Renal cortical epithelial cell (primary cell): ENCODE results near the gene DIPK1B. TPM values are rescaled to one million over a fixed set of nuclear protein-coding genes. Genes with fewer than 3 reads are reported as not detected.

Experiments used
- DNase-seq: peaks from one replicate; pipeline ENCODE4 v3.0.0-alpha.2; 2011; ENCODE audit warnings: low read depth
- total RNA-seq: library from RNA; depleted of rRNA; stranded (reverse); fragments of >200 nt; gene quantifications from 2 replicates; pipeline ENCODE4 v1.2.3, GENCODE V29; 2014

Gene DIPK1B
- total RNA-seq, 1 donor from 2014 or later, result 4.0 TPM

- DNase-seq, result no peak
Observed at GRCh38 chr9:136686794-136687711, 25.3 kb upstream of the DIPK1B start, which contains the start of gene AGPAT2. TSS of gene AGPAT2 (minus strand) at chr9:136687457. CDS start at chr9:136687357, 100 bp downstream.

DNA sequence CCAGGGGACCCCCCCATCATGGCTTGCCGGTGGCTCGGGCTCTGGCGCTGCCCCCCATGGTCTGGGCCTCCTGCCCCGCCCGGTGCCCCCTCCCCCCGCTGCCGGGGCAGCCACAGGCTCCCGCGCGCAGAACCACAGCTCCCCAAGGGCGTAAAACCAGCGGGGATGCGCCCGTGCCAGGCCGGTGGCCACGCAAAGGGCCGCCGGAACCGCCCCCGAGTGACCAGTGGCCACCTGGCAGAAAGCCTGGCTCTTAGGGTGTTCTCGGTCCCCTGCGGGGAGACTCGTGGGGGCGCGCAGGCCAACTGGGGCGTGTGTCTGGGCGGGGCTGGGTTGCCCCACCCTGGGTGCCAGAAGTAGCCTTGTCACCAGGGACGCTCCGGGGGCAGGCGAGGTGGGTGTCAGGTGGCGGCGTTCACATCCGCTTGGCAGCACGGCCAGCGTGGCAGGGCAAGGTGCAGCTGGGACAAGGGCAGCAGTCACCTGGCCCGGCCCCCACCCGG lies 24.6 kb upstream of the DIPK1B start:
- no peak for DNase-seq

GRCh38 chr9:136688274-136689107 lies 23.9 kb upstream of the DIPK1B start:
- DNase-seq, result no peak

DNA sequence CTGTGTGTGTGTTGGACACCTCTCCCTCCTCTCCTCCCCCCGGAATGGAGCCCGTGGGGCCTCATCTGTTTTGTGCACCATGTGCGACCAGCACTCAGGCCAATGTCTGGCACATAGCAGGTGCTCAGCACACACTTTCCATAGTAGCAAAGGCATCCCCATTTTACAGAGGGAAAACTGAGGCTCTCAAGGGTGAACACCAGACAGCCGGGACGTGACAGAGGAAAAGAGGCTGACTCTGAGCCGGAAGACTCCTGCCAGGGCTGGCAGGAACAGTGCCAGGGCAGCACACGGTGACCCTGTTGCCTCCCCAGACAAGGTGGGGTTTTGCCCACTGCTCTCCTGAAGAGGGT lies 23.3 kb upstream of the DIPK1B start:
- DNase-seq, result no peak

DNA sequence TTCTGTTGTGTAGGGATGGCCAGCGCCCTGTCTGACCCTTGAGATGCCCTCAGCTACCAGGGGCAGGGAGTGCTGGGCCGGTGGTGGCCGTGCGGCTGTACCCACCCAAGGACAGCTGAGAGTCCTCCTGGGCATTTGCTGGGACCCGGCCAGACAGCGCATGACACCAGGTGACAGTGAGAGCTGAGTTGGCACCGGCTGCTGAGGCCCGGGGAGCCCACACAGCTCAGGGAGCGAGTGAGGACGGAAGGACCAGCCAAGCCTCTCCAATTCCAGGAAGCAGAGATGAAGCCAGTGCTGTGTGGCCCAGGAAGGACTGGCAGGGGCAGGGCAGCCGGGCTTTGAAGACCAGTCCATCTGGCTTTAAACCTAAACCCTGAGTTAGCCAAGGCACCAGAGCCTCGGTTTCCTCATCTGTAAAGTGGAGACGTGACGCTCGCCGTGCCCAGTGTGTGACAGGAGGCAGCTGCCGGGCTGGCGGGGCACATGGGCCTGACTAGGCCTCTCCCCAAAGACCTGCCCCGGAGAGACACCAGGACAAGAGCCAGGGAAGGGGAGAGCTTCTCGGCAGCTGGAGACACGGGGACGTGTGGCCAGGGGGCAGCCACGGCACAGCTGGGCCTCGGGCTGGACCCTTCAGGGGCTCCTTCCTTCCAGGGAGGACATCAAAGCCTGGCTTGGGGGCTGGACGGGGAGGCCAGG lies 22.1 kb upstream of the DIPK1B start:
- DNase-seq, result no peak

- no peak for DNase-seq
Observed at GRCh38 chr9:136690806-136691261, 21.5 kb upstream of the DIPK1B start.

- DNase-seq, result no peak
Observed at GRCh38 chr9:136691316-136692184, 20.8 kb upstream of the DIPK1B start.

DNA sequence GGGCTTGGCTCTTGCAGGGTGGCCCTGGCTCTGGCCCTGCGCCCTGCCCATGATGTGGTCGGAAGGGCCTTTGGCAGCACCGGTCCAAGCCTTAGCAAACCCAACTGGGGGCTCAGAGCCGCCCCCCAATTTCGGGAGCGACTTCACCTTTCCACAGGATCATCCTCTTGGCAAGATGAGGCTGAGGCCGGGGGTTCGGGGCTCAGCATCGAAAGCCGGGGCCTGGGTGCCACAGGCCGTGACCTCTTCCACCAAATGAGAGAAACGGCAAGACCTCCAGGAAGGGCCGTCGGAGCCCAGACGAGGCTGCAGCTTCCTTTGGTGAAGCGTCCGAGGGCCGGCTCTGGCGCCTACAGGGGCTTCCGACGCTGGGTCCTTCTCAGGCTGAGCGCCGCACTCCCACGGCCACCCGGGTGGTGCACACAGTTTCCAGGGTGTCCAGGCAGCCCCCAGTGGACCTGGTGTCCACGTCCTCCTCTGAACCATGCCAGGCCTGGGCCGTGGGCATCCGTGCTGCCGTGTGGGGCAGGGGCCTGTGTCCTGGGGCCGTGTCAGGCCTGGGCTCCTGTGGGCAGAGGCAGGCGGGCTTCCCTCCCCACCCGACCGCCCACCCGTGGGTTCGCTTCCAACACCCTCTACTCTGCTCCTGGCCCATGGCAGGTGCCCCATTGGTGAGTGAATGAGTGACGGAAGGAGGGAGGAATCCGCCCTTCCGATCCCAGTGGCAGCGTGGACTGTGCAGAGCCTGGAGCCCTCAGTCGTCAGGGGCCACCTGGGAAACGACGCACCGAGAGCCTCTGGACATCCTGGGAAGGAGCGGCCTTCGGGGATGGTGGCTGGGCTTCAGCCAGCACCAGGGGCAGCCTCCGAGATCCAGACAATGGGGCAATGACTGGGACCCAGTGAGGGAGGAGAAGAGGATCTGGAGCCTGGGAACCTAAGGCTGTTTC lies 19.9 kb upstream of the DIPK1B start:
- no peak for DNase-seq

- DNase-seq, result no peak
Observed at GRCh38 chr9:136693135-136693489, 19.3 kb upstream of the DIPK1B start.

DNA sequence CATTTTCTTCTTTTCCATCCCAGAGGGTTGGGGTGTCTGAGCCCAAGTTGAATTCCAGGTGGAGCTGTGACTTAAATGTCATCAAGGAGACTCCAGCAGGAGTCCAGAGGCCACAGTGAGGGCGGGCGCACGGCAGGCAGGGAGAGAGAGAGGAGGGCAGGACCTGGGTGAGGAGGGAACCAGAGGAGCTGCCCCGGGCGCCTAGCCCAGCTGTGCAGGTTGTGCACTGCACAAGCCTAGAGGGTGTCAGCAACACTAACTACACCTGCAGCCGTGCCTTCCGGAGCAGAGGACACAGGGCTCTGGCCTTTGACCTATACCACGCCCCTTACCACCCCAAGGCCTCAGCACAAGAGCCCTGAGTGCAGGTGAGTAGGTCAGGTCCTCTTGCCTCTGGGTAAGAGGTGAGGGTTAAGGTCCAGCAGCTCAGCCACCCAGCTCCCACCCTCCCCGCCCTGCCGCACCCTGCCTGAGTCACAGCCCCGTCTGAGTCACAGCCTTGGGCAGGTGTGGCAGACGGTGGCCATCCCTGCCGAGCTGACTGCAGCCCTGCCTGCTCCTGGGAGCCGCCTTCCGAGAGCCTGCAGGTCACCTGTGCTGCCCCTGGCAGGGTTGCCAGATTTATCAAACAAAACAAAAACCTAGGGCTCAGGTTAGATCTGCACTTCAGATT lies 18.7 kb upstream of the DIPK1B start:
- DNase-seq, result peak; percentile 76

GRCh38 chr9:136694163-136694871 lies 18.1 kb upstream of the DIPK1B start:
- no peak for DNase-seq

GRCh38 chr9:136694872-136695247 lies 17.5 kb upstream of the DIPK1B start:
- no peak for DNase-seq

DNA sequence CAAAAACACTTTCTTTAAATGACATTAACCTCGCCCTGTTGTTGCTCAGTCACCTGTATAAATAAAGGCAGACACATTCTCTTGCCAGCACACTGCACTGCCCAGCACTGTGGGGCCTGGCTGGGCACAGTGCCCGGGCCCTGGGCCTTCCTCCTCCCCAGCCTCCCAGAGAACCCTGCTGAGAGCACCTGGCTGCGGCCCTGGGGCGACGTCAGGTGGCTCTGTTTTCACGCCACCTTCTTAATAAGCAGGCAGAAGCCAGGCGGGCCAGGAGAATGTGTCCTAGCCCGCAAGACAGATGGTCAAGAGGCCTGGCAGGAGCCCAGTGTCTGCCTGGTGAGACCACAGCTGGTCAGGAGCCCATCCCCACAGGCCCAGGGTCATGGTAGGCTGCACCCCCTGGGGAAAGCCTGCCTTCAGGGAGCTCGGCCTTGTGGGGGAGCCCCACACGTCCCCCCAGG lies 16.9 kb upstream of the DIPK1B start:
- DNase-seq, result peak; percentile 79

DNA sequence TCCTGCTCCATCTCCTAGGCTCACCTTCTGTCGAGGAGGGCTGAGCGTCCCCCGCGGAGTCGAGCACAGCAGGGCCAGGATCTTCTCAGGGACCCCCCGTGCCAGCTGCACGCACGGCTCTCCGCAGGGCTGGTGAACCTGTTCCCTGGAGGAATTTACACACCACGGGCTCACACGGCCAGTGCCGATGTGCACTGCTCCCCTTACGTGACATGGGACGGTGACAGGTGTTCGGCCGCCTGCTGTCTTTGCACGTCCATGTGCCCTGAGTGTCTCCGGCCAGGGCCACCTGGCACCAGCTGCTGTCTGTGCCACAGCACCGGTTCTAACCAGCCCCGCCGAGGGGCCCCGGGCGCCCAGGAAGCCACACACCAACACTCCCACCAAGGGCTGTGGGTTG lies 16.4 kb upstream of the DIPK1B start:
- no peak for DNase-seq

DNA sequence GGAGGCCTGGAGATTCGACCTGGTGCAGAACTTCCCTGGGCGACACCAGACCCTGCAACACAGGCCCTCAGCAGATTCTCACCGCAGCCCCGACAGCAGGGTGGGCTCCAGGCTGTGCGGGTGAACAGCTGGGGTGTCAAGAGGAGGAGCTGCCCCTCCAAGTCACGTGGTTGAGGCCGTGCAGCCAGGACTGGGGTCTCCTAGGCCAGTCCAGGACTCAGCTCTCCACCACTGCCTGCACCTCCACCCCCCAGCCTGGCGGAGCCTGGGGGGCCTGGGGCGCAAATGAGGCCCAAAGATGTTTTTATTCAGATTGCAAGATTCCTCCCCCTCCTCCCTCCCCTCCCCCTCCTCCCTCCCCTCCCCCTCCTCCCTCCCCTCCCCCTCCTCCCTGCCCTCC lies 15.9 kb upstream of the DIPK1B start:
- no peak for DNase-seq

- peak; percentile 25 for DNase-seq
Observed at GRCh38 chr9:136697146-136697820, 15.1 kb upstream of the DIPK1B start.

GRCh38 chr9:136697821-136698526 lies 14.4 kb upstream of the DIPK1B start:
- peak; percentile 58 for DNase-seq
